HFF-Myc (cell line): ENCODE measurements around the gene C4A.
"Not testable (repeated sequence)": the region's sequence is repeated elsewhere in the genome, so short reads cannot be mapped to it uniquely, and the experiment has no call there.

Experiments used
- DNase-seq: peaks from one replicate; pipeline ENCODE4 v3.0.0-alpha.2; 2011; ENCODE audit warnings: low read depth; ENCODE audit errors: extremely low read depth
- H3K4me3 ChIP-seq: replicated peaks from 2 replicates; pipeline ENCODE4 v1.5.1; 2011; ENCODE audit warnings: low read depth, mild to moderate bottlenecking, control low read depth, low read length
- TF ChIP-seq, protein P1 (sequence below): IDR thresholded peaks from 2 replicates; pipeline ENCODE4 v1.5.1; 2012; ENCODE audit warnings: mild to moderate bottlenecking, low read depth, low read length, control low read depth; ENCODE audit errors: missing control alignments

Gene C4A

DNA sequence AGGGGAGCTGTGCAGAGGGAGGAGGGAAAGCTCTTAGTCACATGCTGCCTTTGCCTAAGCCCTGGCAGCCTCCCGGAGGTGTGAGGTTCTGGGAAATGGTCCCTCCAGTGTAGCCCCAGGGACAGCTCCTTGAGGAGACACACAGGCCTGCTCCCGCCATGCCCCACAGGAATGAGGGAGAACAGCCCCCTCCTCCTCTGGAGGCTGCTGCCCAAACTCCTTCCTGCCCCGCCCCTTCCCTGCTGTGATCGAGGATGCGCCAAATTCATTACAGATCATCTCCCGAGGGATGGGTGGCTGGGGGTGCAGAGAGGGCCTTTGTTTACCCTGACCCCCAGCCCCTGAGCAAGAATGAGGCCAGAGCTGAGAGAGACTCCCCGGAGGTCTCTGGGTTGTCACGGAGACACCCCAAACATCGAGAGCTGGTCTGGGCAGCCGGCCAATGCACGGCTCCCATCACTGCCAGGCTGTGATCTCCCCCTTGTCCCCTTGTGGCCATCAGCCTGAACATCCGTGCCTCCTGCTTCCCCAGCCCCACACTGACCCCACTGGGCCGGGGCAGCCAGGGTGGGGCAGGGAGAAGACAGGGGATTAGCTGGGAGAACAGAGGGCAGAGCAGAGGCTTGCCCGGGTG is 64.7 kb downstream of the C4A start:
- no peak for DNase-seq
- TF ChIP-seq, protein P1, sequence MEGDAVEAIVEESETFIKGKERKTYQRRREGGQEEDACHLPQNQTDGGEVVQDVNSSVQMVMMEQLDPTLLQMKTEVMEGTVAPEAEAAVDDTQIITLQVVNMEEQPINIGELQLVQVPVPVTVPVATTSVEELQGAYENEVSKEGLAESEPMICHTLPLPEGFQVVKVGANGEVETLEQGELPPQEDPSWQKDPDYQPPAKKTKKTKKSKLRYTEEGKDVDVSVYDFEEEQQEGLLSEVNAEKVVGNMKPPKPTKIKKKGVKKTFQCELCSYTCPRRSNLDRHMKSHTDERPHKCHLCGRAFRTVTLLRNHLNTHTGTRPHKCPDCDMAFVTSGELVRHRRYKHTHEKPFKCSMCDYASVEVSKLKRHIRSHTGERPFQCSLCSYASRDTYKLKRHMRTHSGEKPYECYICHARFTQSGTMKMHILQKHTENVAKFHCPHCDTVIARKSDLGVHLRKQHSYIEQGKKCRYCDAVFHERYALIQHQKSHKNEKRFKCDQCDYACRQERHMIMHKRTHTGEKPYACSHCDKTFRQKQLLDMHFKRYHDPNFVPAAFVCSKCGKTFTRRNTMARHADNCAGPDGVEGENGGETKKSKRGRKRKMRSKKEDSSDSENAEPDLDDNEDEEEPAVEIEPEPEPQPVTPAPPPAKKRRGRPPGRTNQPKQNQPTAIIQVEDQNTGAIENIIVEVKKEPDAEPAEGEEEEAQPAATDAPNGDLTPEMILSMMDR, result no peak
- no peak overlapping the region for H3K4me3 ChIP-seq

DNA sequence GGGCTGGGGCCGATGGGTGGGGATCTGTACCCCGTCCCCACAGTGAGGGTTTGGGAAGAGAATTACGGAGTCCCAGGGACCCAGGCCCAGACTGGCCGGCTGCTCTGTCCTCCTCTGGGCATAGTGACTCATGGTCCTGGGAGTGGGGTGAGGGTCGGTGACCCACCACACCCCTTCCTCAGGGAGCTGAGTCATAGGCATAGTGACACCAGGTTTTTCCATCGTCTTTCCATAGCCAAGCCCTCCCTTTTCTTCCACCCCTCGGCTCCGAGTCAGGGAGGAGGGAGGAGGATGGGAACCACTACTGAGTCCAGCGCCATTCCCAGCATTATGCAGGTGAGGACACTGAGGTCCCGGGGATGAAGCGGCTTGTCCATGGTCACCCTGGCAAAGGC is 65.2 kb downstream of the C4A start:
- no peak for DNase-seq
- no peak overlapping the region for H3K4me3 ChIP-seq
- TF ChIP-seq, protein P1, result no peak

DNA sequence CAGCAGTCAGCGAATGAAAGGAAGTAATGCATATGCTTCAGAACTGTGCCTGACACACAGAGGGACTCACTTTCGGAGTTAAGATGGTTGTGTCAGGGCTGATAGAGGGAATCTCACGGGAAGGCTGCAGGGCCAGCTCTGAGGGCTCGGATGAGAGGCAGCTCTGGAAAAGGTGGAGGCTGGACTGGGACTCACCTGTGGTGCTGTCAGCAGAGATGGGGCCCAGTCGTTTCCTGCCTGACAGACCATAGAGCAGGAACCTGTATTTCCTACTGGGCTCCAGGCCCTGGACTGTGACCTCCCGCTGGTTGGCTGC is 65.6 kb downstream of the C4A start:
- H3K4me3 ChIP-seq, result no peak overlapping the region
- TF ChIP-seq, protein P1, result no peak
- no peak for DNase-seq

DNA sequence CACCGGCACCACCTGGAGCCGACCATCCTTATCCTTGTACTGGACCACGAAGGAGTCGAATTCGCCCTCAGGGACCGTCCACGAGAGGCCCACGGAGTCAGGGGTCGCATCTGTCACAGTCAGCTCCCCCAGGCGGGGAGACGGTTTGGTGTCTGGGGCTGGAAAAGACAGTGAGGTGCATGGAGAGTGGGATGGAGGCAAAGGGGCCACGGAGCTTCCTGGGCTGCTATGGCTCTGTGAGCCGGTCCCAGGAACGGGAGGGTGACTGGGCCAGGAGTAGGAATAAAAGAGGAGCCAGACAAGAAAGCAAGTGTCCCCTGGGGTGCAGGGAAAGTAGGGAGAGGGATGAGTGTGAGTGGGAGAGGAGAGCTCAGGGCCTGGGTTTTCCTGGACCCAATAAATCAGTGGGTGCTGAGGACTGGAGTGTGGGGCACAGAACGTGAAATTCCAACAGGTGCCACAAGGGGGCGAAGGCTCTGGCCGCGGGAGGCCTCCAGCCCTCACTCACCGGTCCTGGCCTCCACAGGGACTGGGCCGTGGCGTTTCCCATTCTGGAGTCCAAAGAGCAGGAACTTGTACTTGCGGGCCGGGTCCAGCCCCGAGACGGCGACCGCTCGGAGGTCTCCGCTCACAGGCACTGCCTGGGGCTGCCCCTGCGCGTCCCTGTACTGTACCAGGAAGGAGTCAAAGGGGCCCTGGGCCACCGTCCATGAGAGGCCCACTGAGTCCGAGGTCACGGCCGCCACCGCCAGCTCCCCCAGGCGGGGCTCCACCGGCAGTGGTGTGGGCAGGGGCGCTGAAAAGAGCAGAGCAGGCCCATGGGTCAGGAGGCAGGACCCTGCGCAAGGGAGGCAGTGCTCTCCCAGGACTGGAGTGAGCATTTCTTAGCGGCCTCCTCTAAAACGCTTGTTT is 66.3 kb downstream of the C4A start:
- no peak for DNase-seq
- TF ChIP-seq, protein P1, result peak; percentile 76
- H3K4me3 ChIP-seq, result no peak overlapping the region

DNA sequence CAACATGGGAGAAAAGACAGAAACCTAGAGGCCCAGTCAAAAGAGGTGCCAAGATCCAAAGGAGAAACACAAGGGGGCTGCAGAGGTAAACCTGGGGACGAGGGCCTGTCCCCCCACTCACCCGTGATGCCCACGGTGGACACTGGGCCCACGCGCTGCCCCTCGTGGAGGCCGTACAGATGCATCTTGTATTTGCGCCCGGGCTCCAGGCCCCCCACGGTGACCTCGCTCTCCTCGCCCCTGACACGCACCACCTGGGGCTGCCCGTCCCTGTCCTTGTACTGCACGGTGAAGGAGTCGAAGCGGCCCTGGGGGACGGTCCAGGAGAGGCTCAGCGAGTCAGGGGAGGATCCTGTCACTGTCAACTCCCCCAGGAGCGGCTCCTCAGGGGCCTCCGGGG is 67.3 kb downstream of the C4A start:
- H3K4me3 ChIP-seq, DNase-seq: not testable (repeated sequence)

DNA sequence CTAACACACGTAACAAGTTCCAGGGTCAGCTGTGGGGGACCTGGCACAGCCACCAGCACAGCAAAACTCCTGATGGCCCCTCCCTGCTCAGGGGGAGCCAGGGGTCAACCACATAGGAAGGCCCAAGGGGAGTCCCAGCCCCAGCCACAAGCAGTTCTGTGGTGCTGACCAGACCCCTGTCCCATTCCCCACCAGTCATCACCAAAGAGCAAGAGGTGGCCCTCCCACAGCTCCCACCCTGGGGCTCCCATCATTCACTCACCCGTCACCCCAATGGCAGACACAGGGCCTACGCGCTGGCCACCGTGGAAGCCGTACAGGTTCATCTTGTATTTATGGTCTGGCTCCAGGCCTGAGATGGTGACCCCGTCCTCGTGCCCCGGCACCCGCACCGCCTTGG is 67.9 kb downstream of the C4A start:
- not testable (repeated sequence) for H3K4me3 ChIP-seq, DNase-seq

DNA sequence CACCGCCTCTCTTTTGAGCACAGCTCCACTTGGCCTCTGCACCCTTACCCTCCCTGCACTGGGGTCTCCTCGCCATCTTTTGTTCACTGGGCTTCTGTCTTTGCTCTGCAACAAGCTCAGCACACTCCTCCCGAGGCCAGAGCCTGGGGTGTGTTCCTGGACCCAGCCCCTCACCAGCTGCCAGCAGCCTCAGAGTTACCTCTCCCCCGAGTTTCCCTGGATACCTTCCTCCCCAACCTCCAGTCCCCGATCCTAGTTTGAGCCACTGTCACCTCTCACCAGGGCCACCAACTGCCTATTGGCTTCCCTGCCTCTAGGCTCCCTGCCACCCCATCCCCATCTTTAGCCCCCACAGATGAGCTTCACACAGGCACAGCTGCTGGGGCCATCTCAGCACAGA is 68.7 kb downstream of the C4A start:
- no peak overlapping the region for H3K4me3 ChIP-seq
- TF ChIP-seq, protein P1, result no peak
- DNase-seq, result no peak
